ENCODE measurements around the gene NLGN1. TPM values are rescaled to one million over a fixed set of nuclear protein-coding genes. Genes with fewer than 3 reads are reported as not detected.

The NLGN1 gene
- total RNA-seq, 2 donors from 2014 or later: 1.3 to 2.4 TPM

- Histone ChIP-seq H3K4me1 (no peaks in the 10 kb centered on the region), H3K27me3 (no peaks in the 10 kb centered on the region), H3K4me3 (no peak overlapping the region), H3K9me3 (no peaks in the 10 kb centered on the region), H3K36me3 (no peaks in the 10 kb centered on the region), H3K27ac (no peak overlapping the region)
- no peak for TF ChIP-seq CTCF (IDR thresholded peaks at IDR 0.05)
- no peak for DNase-seq (ENCODE audit: low spot score)
Observed at GRCh38 chr3:174335910-174336309, 938.4 kb downstream of the NLGN1 start.
